ENCODE data around the gene STK25. TPM values are rescaled to one million over a fixed set of nuclear protein-coding genes. Genes with fewer than 3 reads are reported as not detected.

The STK25 gene
- total RNA-seq, 2 donors from 2014 or later: 94.5 to 173 TPM

DNA sequence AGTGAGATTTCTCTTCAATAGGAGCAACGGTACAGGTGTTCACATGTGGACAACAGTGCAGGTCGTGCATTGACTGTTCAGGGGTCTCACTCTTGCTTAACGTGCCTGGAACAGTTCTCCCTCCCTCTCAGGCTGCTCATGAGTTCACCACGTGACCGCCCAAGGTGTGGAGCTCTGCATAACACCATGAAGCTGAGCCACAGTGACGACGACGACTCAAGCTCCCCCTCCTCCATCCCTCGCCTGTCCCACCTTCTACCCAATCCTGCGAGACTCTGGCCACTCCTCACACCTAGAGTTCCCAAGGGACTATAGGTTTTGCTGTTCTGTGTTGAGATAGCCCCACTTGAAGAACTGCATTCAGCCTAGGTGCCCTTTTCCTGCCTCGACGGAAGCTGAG lies 42.8 kb downstream of the STK25 start:
- Histone ChIP-seq H3K27me3 (no peaks in the 10 kb centered on the region), H3K4me3 (no peak overlapping the region), H3K27ac (no peak overlapping the region), H3K4me1 (no peaks in the 10 kb centered on the region), H3K36me3 (no peaks in the 10 kb centered on the region), H3K9me3 (no peaks in the 10 kb centered on the region)
- TF ChIP-seq, protein P1, sequence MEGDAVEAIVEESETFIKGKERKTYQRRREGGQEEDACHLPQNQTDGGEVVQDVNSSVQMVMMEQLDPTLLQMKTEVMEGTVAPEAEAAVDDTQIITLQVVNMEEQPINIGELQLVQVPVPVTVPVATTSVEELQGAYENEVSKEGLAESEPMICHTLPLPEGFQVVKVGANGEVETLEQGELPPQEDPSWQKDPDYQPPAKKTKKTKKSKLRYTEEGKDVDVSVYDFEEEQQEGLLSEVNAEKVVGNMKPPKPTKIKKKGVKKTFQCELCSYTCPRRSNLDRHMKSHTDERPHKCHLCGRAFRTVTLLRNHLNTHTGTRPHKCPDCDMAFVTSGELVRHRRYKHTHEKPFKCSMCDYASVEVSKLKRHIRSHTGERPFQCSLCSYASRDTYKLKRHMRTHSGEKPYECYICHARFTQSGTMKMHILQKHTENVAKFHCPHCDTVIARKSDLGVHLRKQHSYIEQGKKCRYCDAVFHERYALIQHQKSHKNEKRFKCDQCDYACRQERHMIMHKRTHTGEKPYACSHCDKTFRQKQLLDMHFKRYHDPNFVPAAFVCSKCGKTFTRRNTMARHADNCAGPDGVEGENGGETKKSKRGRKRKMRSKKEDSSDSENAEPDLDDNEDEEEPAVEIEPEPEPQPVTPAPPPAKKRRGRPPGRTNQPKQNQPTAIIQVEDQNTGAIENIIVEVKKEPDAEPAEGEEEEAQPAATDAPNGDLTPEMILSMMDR (IDR thresholded peaks at IDR 0.05): no peak
- DNase-seq (ENCODE audit: low spot score): no peak

DNA sequence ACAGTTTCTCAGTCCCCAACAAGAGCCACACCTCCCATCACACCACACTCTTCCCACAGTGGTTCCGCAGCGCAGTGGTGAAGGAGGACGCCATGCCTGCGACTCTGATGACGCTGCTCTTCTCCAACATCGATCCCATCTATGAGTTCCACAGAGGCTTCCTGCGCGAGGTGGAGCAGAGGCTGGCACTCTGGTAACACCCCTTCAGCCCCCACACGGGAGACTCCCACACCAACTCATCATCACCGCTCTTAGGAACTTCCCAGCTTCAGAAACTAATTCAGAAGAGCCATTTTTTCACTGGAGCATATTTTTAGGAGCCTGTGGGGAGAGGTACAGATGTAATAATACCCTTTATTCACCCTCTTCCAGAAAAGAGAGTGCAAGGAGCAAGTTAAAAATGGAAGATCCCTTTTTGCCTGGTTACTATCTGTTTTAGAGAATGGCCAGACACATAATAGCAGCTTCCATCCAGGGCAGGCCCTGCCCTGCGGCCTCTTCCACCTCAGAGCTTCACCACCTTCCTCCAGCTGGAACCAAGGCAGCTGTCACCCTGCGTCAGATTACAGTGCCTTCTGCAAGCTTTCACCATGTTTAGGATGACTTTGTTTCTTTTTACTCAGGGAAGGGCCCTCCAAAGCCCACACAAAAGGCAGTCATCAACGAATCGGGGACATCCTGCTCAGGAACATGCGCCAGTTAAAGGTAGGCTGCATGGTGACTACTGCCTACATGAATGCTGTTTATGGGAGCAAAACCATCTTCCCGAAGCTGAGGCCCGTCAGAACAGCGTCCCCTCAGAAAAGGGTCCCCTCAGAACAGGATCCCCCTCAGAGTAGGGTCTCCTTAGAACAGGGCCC lies 44.9 kb downstream of the STK25 start:
- no peak for DNase-seq (ENCODE audit: low spot score)
- Histone ChIP-seq H3K27me3 (no peaks in the 10 kb centered on the region), H3K4me3 (no peak overlapping the region), H3K36me3 (no peaks in the 10 kb centered on the region), H3K27ac (no peak overlapping the region), H3K9me3 (no peaks in the 10 kb centered on the region), H3K4me1 (no peaks in the 10 kb centered on the region)
- TF ChIP-seq, protein P1 (IDR thresholded peaks at IDR 0.05): no peak

- Histone ChIP-seq H3K9me3 (no peaks in the 10 kb centered on the region), H3K27me3 (no peaks in the 10 kb centered on the region), H3K4me3 (no peak overlapping the region), H3K27ac (no peak overlapping the region), H3K4me1 (no peaks in the 10 kb centered on the region), H3K36me3 (no peaks in the 10 kb centered on the region)
- TF ChIP-seq, protein P1 (IDR thresholded peaks at IDR 0.05): no peak
- DNase-seq (ENCODE audit: low spot score): no peak
Observed at GRCh38 chr2:241461693-241462677, 46.4 kb downstream of the STK25 start.

GRCh38 chr2:241460631-241461030 lies 47.8 kb downstream of the STK25 start:
- no peak for DNase-seq (ENCODE audit: low spot score)
- Histone ChIP-seq H3K36me3 (no peaks in the 10 kb centered on the region), H3K27ac (no peak overlapping the region), H3K4me1 (no peaks in the 10 kb centered on the region), H3K9me3 (no peaks in the 10 kb centered on the region), H3K4me3 (no peak overlapping the region), H3K27me3 (no peaks in the 10 kb centered on the region)
- TF ChIP-seq, protein P1 (IDR thresholded peaks at IDR 0.05): no peak

DNA sequence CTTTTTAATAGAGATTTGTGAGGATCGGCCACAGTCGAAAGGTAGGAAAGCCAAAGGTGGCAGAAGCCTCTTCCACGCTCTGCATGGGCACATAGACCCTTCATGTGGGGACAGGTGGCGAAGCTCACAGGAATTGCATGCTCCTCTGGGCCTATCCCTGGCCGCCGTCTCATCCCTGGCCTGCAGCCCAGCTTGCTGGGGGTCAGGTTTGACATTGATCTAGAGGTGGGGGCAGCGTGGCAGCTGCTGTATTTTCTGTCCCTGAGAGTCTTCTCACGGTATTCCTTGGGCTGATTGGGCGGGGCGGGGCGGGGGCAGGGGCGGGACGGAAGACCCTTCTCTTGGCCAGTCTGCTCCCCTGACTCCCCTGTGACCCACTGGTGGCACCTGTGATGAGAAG lies 48.9 kb downstream of the STK25 start:
- H3K27me3 ChIP-seq: no peaks in the 10 kb centered on the region

More for the DNA sequence above, 48.9 kb downstream of the STK25 start:
- Histone ChIP-seq H3K36me3 (no peaks in the 10 kb centered on the region), H3K4me1 (no peaks in the 10 kb centered on the region), H3K4me3 (no peak overlapping the region), H3K27ac (no peak overlapping the region), H3K9me3 (no peaks in the 10 kb centered on the region)
- TF ChIP-seq, protein P1 (IDR thresholded peaks at IDR 0.05): no peak
- DNase-seq (ENCODE audit: low spot score): no peak

All from right atrium auricular region (tissue), 2 donors.